ENCODE results near the gene TRIO.

The TRIO gene

GRCh38 chr5:14475045-14475444 is 331.9 kb downstream of the TRIO start:
- ChIA-PET CTCF (interaction anchor here (1.6 to 2.7 kb wide), 5 partner anchors 22 to 174 kb away, joined by 3 to 7 read pairs (median 6); no protein-coding TSS in a partner anchor), POLR2A (no interaction called here)
- no peak for DNase-seq (ENCODE audit: extremely low spot score)
- TF ChIP-seq CTCF (IDR thresholded peaks at IDR 0.05; ENCODE audit: control extremely low read depth, extremely low read depth, low read depth, missing control alignments) = no peak

GRCh38 chr5:14476786-14477435 is 333.8 kb downstream of the TRIO start:
- TF ChIP-seq CTCF (IDR thresholded peaks at IDR 0.05; ENCODE audit: control extremely low read depth, extremely low read depth, low read depth, missing control alignments) = no peak
- ChIA-PET POLR2A (no interaction called here), CTCF (interaction anchor here (0.8 to 2.7 kb wide), 7 partner anchors 10 to 172 kb away, joined by 3 to 7 read pairs (median 5); no protein-coding TSS in a partner anchor)
- no peak for DNase-seq (ENCODE audit: extremely low spot score)

GRCh38 chr5:14479143-14479696 is 336.1 kb downstream of the TRIO start:
- POLR2A ChIA-PET = no interaction called here
- CTCF ChIA-PET = interaction anchor here (1.1 to 3.4 kb wide), 2 partner anchors 11 to 169 kb away, joined by 4 to 10 read pairs; no protein-coding TSS in a partner anchor
- no peak for DNase-seq (ENCODE audit: extremely low spot score)
- no peak for TF ChIP-seq CTCF (IDR thresholded peaks at IDR 0.05; ENCODE audit: control extremely low read depth, extremely low read depth, low read depth, missing control alignments)

GRCh38 chr5:14481349-14481748 is 338.2 kb downstream of the TRIO start:
- no peak for TF ChIP-seq CTCF (IDR thresholded peaks at IDR 0.05; ENCODE audit: control extremely low read depth, extremely low read depth, low read depth, missing control alignments)
- POLR2A ChIA-PET = no interaction called here
- CTCF ChIA-PET = interaction anchor here (0.8 to 3.4 kb wide), 7 partner anchors 10 to 167 kb away, joined by 3 to 10 read pairs (median 3); no protein-coding TSS in a partner anchor
- DNase-seq (ENCODE audit: extremely low spot score) = no peak

GRCh38 chr5:14482085-14482484 is 338.9 kb downstream of the TRIO start:
- ChIA-PET CTCF (interaction anchor here (0.8 to 3.4 kb wide), 6 partner anchors 11 to 167 kb away, joined by 3 to 10 read pairs (median 4); no protein-coding TSS in a partner anchor), POLR2A (no interaction called here)
- no peak for DNase-seq (ENCODE audit: extremely low spot score)
- TF ChIP-seq CTCF (IDR thresholded peaks at IDR 0.05; ENCODE audit: control extremely low read depth, extremely low read depth, low read depth, missing control alignments) = no peak

GRCh38 chr5:14483504-14484157 is 340.5 kb downstream of the TRIO start:
- POLR2A ChIA-PET = no interaction called here
- TF ChIP-seq CTCF (IDR thresholded peaks at IDR 0.05; ENCODE audit: control extremely low read depth, extremely low read depth, low read depth, missing control alignments) = no peak
- DNase-seq (ENCODE audit: extremely low spot score) = no peak
- CTCF ChIA-PET = no interaction called here
